ENCODE data around the gene INCA1. TPM values are rescaled to one million over a fixed set of nuclear protein-coding genes. Genes with fewer than 3 reads are reported as not detected.

Gene INCA1
- total and polyA plus RNA-seq, 2 of the 13 experiments (the other 11 are each of a cell fraction or from before 2014, with no cell fraction given): 0.93 to 2.6 TPM

GRCh38 chr17:4939546-4939795 is 57.9 kb downstream of the INCA1 start:
- FAIRE-seq: no peak
- no peak for DNase-seq (ENCODE audit: low spot score)
- WGBS (ENCODE audit: low lambda C conversion rate): 0% methylated on average over 4 of the region's 16 CpGs
- 0 out of 2 replicates have a peak, but pooled peaks have one; percentile 31 for TF ChIP-seq KAT7 (CRISPR knock-in tag; IDR thresholded peaks at IDR 0.05; ENCODE audit: borderline replicate concordance)
- TF ChIP-seq AGO2 (optimal IDR thresholded peaks at IDR 0.05; ENCODE audit: low read depth, low read length): peak; percentile 83
- peak; percentile 45; the same call in 1 of the 2 replicates for TF ChIP-seq ZSCAN20 (CRISPR knock-in tag; IDR thresholded peaks at IDR 0.05; ENCODE audit: borderline replicate concordance)
- peak; percentile 36; the same call in 1 of the 2 replicates for TF ChIP-seq ISL2 (CRISPR knock-in tag; IDR thresholded peaks at IDR 0.05)
- TF ChIP-seq CEBPB (IDR thresholded peaks at IDR 0.05; ENCODE audit: borderline replicate concordance, low read depth, low read length): peak; percentile 68; the same call in 1 of the 2 replicates
- TF ChIP-seq ZEB1 (IDR thresholded peaks at IDR 0.05; ENCODE audit: insufficient replicate concordance, low read depth): peak; percentile 48
- TF ChIP-seq TERF1 (CRISPR knock-in tag; IDR thresholded peaks at IDR 0.05): no peak
- 0 out of 2 replicates have a peak, but pooled peaks have one; percentile 0 for TF ChIP-seq ZNF746 (CRISPR knock-in tag; IDR thresholded peaks at IDR 0.05)
- TF ChIP-seq HOMEZ (CRISPR knock-in tag; IDR thresholded peaks at IDR 0.05; ENCODE audit: low read depth): peak; percentile 15; the same call in 1 of the 2 replicates
- TF ChIP-seq, protein P1, sequence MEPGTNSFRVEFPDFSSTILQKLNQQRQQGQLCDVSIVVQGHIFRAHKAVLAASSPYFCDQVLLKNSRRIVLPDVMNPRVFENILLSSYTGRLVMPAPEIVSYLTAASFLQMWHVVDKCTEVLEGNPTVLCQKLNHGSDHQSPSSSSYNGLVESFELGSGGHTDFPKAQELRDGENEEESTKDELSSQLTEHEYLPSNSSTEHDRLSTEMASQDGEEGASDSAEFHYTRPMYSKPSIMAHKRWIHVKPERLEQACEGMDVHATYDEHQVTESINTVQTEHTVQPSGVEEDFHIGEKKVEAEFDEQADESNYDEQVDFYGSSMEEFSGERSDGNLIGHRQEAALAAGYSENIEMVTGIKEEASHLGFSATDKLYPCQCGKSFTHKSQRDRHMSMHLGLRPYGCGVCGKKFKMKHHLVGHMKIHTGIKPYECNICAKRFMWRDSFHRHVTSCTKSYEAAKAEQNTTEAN (CRISPR knock-in tag; conservative IDR thresholded peaks at IDR 0.05): no peak
- 0 out of 2 replicates have a peak, but pooled peaks have one; percentile 17 for TF ChIP-seq ZNF264 (CRISPR knock-in tag; IDR thresholded peaks at IDR 0.05)
- 0 out of 2 replicates have a peak, but pooled peaks have one; percentile 34 for TF ChIP-seq ZNF678 (CRISPR knock-in tag; IDR thresholded peaks at IDR 0.05)
- 0 out of 2 replicates have a peak, but pooled peaks have one; percentile 26 for TF ChIP-seq ONECUT2 (CRISPR knock-in tag; IDR thresholded peaks at IDR 0.05)
- 0 out of 2 replicates have a peak, but pooled peaks have one; percentile 43 for TF ChIP-seq ZNF670 (CRISPR knock-in tag; IDR thresholded peaks at IDR 0.05; ENCODE audit: borderline replicate concordance)
- TF ChIP-seq PCBP1 (IDR thresholded peaks at IDR 0.05; ENCODE audit: borderline replicate concordance, low read depth, low read length): 0 out of 2 replicates have a peak, but pooled peaks have one; percentile 51
- no peak for TF ChIP-seq SMAD1 (CRISPR knock-in tag; IDR thresholded peaks at IDR 0.05; ENCODE audit: borderline replicate concordance, low read depth)
- TF ChIP-seq NFATC3 (CRISPR knock-in tag; IDR thresholded peaks at IDR 0.05): no peak
- TF ChIP-seq ZBTB14 (CRISPR knock-in tag; IDR thresholded peaks at IDR 0.05): no peak
- 0 out of 2 replicates have a peak, but pooled peaks have one; percentile 9 for TF ChIP-seq CEBPG (CRISPR knock-in tag; IDR thresholded peaks at IDR 0.05)
- peak; percentile 24 for TF ChIP-seq RBM39 (IDR thresholded peaks at IDR 0.05; ENCODE audit: low read depth, low read length, poor library complexity, severe bottlenecking)
- TF ChIP-seq TP53 (CRISPR knock-in tag; conservative IDR thresholded peaks at IDR 0.05): 0 out of 2 replicates have a peak, but pooled peaks have one; percentile 75

More at GRCh38 chr17:4939546-4939795, 57.9 kb downstream of the INCA1 start:
- POLR2A ChIA-PET: interaction anchor here (0.8 to 3.9 kb wide), 27 partner anchors 8 to 403 kb away, joined by 3 to 201 read pairs (median 6); partner anchors contain the start of genes ARRB2, CAMTA2, ENO3 and GLTPD2
- Histone ChIP-seq H3K27me3 (ENCODE audit: control insufficient read depth in 1 of 2, insufficient read depth in 2 of 2, low read length in 2 of 2) (no peaks in the 10 kb centered on the region; a peak in 1 of 5 replicates), H3K9me3 (ENCODE audit: low read length) (no peaks in the 10 kb centered on the region), H3K9ac (ENCODE audit: insufficient read depth, low read depth, low read length) (peak overlapping the region; percentile 95), H3K27ac (ENCODE audit: extremely low read length, insufficient read depth, low read length) (peak overlapping the region; percentile 96), H2AFZ (ENCODE audit: low read length) (no peak overlapping the region), H3K4me3 (replicated peaks in 1 of 3; ENCODE audit: insufficient read depth in 1 of 3, low read depth in 2 of 3, low read length in 3 of 3) (peak overlapping the region; percentile 73 to 97 (median 93)), H3K4me1 (ENCODE audit: insufficient read depth, low read length) (peaks cover 28% of the 10 kb centered on the region), H3K4me2 (ENCODE audit: low read depth, low read length) (peak overlapping the region; percentile 98), H3K79me2 (ENCODE audit: insufficient read depth, low read length) (peaks cover 40% of the 10 kb centered on the region), H4K20me1 (ENCODE audit: insufficient read depth, low read length) (0 out of 2 replicates have a peak, but pooled peaks cover 2% of the 10 kb centered on the region), H3K36me3 (replicated peaks in 1 of 2; ENCODE audit: control insufficient read depth in 1 of 2, insufficient read depth in 2 of 2, low read length in 2 of 2) (peaks cover 8 to 27% of the 10 kb centered on the region in 2 experiments)
- peak; percentile 13; the same call in 2 of the 3 replicates for ATAC-seq
- CTCF ChIA-PET (ENCODE audit: low intra/inter-chr PET ratio, low total read pairs): no interaction called here
- intact Hi-C loops (cut with micrococcal nuclease; ENCODE audit: unreplicated experiment) (no loop called here), in situ Hi-C loops (cut with HindIII; ENCODE audit: extremely low pct_ligation_motif_present, low pct_unique_long_range_greater_than_20kb) (no loop called here)
- BruUV-seq (replicated peaks): no TSS peak

All from HepG2 (cell line).